H9 (cell line): ENCODE measurements around the gene ADGRF5. TPM values are rescaled to one million over a fixed set of nuclear protein-coding genes. Genes with fewer than 3 reads are reported as not detected.

Experiments
- DNase-seq: peaks from one replicate; pipeline ENCODE4 v3.0.0-alpha.2; 2017
- H2AFZ ChIP-seq: one replicate; pipeline ENCODE4 v1.6.1; 2013; ENCODE audit warnings: mild to moderate bottlenecking, low read length, control low read depth, moderate library complexity
- H2AK5ac ChIP-seq: 2 replicates; pipeline ENCODE4 v1.6.1; 2013; ENCODE audit warnings: low read length, control low read depth, mixed read lengths; ENCODE audit not compliant: insufficient read length
- H2BK120ac ChIP-seq: one replicate; pipeline ENCODE4 v1.6.1; 2013; ENCODE audit warnings: low read depth, mild to moderate bottlenecking, low read length, control low read depth, inconsistent platforms; ENCODE audit not compliant: poor library complexity, severe bottlenecking
- H2BK12ac ChIP-seq: 2 replicates; pipeline ENCODE4 v1.6.1; 2013; ENCODE audit warnings: low read length, control low read depth, mixed read lengths, low read depth; ENCODE audit not compliant: insufficient read length
- H2BK15ac ChIP-seq: 2 replicates; pipeline ENCODE4 v1.6.1; 2013; ENCODE audit warnings: low read depth, low read length, control low read depth
- H2BK20ac ChIP-seq: one replicate; pipeline ENCODE4 v1.6.1; 2013; ENCODE audit warnings: low read depth, mild to moderate bottlenecking, low read length, control low read depth, inconsistent platforms; ENCODE audit not compliant: poor library complexity, severe bottlenecking
- H2BK5ac ChIP-seq: 2 replicates; pipeline ENCODE4 v1.6.1; 2013; ENCODE audit warnings: low read length, control low read depth, mixed read lengths; ENCODE audit not compliant: insufficient read length
- H3K14ac ChIP-seq: 2 replicates; pipeline ENCODE4 v1.6.1; 2013; ENCODE audit warnings: low read length, control low read depth; ENCODE audit not compliant: insufficient read depth
- H3K18ac ChIP-seq: 2 replicates; pipeline ENCODE4 v1.6.1; 2013; ENCODE audit warnings: low read depth, mild to moderate bottlenecking, mixed read lengths, low read length, control low read depth; ENCODE audit not compliant: insufficient read length
- H3K23ac ChIP-seq: 2 replicates; pipeline ENCODE4 v1.6.1; 2013; ENCODE audit warnings: low read length, control low read depth, mixed read lengths, low read depth; ENCODE audit not compliant: insufficient read length
- H3K23me2 ChIP-seq: 2 replicates; pipeline ENCODE4 v1.6.1; 2013; ENCODE audit warnings: low read depth, mild to moderate bottlenecking, mixed read lengths, low read length, control low read depth; ENCODE audit not compliant: insufficient read length, poor library complexity, severe bottlenecking
- H3K27ac ChIP-seq: 2 replicates; pipeline ENCODE4 v1.5.1; 2013; ENCODE audit warnings: low read length, control low read depth, mixed read lengths, low read depth; ENCODE audit not compliant: insufficient read length
- H3K27me3 ChIP-seq: 2 replicates; pipeline ENCODE4 v1.6.1; 2013; ENCODE audit warnings: low read length, control low read depth, inconsistent platforms; ENCODE audit not compliant: insufficient read depth
- H3K4ac ChIP-seq: 2 replicates; pipeline ENCODE4 v1.6.1; 2013; ENCODE audit warnings: low read depth, mild to moderate bottlenecking, control low read depth, inconsistent platforms, low read length, moderate library complexity
- H3K4me1 ChIP-seq: 2 replicates; pipeline ENCODE4 v1.6.1; 2013; ENCODE audit warnings: low read length, control low read depth, inconsistent platforms; ENCODE audit not compliant: insufficient read depth
- H3K4me2 ChIP-seq: 2 replicates; pipeline ENCODE4 v1.6.1; 2013; ENCODE audit warnings: low read length, control low read depth, mixed read lengths; ENCODE audit not compliant: insufficient read length, insufficient read depth
- H3K56ac ChIP-seq: 2 replicates; pipeline ENCODE4 v1.6.1; 2013; ENCODE audit warnings: low read depth, mild to moderate bottlenecking, mixed read lengths, low read length, control low read depth; ENCODE audit not compliant: insufficient read length
- H3K79me1 ChIP-seq: 2 replicates; pipeline ENCODE4 v1.6.1; 2013; ENCODE audit warnings: low read depth, mild to moderate bottlenecking, moderate library complexity, low read length, control low read depth, inconsistent platforms; ENCODE audit not compliant: insufficient read depth, poor library complexity, severe bottlenecking
- H3K79me2 ChIP-seq: 2 replicates; pipeline ENCODE4 v1.6.1; 2013; ENCODE audit warnings: low read length, control low read depth, inconsistent platforms; ENCODE audit not compliant: insufficient read depth
- H3K9ac ChIP-seq: 2 replicates; pipeline ENCODE4 v1.6.1; 2013; ENCODE audit warnings: low read length, control low read depth, mixed read lengths; ENCODE audit not compliant: insufficient read length; ENCODE audit errors: extremely low read depth
- H3K9me3 ChIP-seq: one replicate; pipeline ENCODE4 v1.6.1; 2013; ENCODE audit warnings: low read depth, low read length, inconsistent platforms; ENCODE audit not compliant: control insufficient read depth
- H3T11ph ChIP-seq: one replicate; pipeline ENCODE4 v1.6.1; 2013; ENCODE audit warnings: mild to moderate bottlenecking, low read length, control low read depth, inconsistent platforms
- H4K20me1 ChIP-seq: one replicate; pipeline ENCODE4 v1.6.1; 2013; ENCODE audit not compliant: control insufficient read depth, insufficient read length, insufficient read depth
- H4K5ac ChIP-seq: 2 replicates; pipeline ENCODE4 v1.6.1; 2013; ENCODE audit warnings: low read depth, mild to moderate bottlenecking, mixed read lengths, low read length, control low read depth; ENCODE audit not compliant: insufficient read length
- H4K8ac ChIP-seq: replicated peaks from 2 replicates; pipeline ENCODE4 v1.6.1; 2013; ENCODE audit warnings: low read length, control low read depth, mixed read lengths, low read depth; ENCODE audit not compliant: insufficient read length
- H4K91ac ChIP-seq: 2 replicates; pipeline ENCODE4 v1.6.1; 2013; ENCODE audit warnings: low read depth, mild to moderate bottlenecking, moderate library complexity, mixed read lengths, low read length, control low read depth; ENCODE audit not compliant: insufficient read length
- H3K27ac Mint-ChIP-seq, 3 experiments: 2 replicates in 2 of 3; 3 replicates in 1 of 3; pipeline ENCODE4 v1.8.0; 2020 to 2021; ENCODE audit warnings: mixed read lengths in 3 of 3, mild to moderate bottlenecking in 1 of 3, moderate library complexity in 1 of 3
- H3K27me3 Mint-ChIP-seq: 2 replicates; pipeline ENCODE4 v1.8.0; 2021; ENCODE audit warnings: low read depth, mild to moderate bottlenecking, moderate library complexity, mixed read lengths
- H3K36me3 Mint-ChIP-seq, 3 experiments: 2 replicates in 2 of 3; 3 replicates in 1 of 3; pipeline ENCODE4 v1.8.0; 2020 to 2021; ENCODE audit warnings: low read depth in 3 of 3, mixed read lengths in 3 of 3; ENCODE audit not compliant: insufficient read depth in 1 of 3
- H3K4me1 Mint-ChIP-seq, 2 experiments: 2 replicates each; pipeline ENCODE4 v1.8.0; 2020; ENCODE audit warnings: mixed read lengths in 2 of 2
- H3K4me3 Mint-ChIP-seq, 2 experiments: 2 replicates in 1 of 2; 3 replicates in 1 of 2; pipeline ENCODE4 v1.8.0; 2020 to 2021; ENCODE audit warnings: mild to moderate bottlenecking in 2 of 2, mixed read lengths in 2 of 2, moderate library complexity in 1 of 2
- H3K9me3 Mint-ChIP-seq, 2 experiments: 2 replicates in 1 of 2; 3 replicates in 1 of 2; pipeline ENCODE4 v1.8.0; 2020; ENCODE audit warnings: mild to moderate bottlenecking in 2 of 2, mixed read lengths in 2 of 2, moderate library complexity in 1 of 2
- CTCF ChIP-seq: fragments of 200-600 bp; sonication (generic); conservative IDR thresholded peaks from 3 replicates; pipeline ENCODE4 v1.8.0; 2021; ENCODE audit warnings: antibody characterized with exemption, mild to moderate bottlenecking
- total RNA-seq: library from RNA; stranded (reverse); gene quantifications from 2 replicates; pipeline ENCODE4 v1.2.1, GENCODE V29; 2021

ADGRF5 gene
- total RNA-seq, 1 experiment from 2014 or later, result not detected

GRCh38 chr6:46915380-46915779 lies 6.4 kb downstream of the ADGRF5 start:
- no peak overlapping the region for H3K18ac ChIP-seq
- Mint-ChIP-seq H3K36me3 (no peaks in the 10 kb centered on the region), H3K27me3 (no peaks in the 10 kb centered on the region), H3K27ac (no peak overlapping the region), H3K4me1 (0 out of 4 replicates have a peak, but pooled peaks cover 0 to 4% of the 10 kb centered on the region in 2 experiments), H3K4me3 (no peak overlapping the region), H3K9me3 (no peaks in the 10 kb centered on the region)
- H4K20me1 ChIP-seq, result no peaks in the 10 kb centered on the region
- no peak overlapping the region for H3K14ac ChIP-seq
- no peaks in the 10 kb centered on the region for H3K9me3 ChIP-seq
- DNase-seq, result no peak
- no peak for TF ChIP-seq CTCF
- no peak overlapping the region for H3K4me2 ChIP-seq
- H3K23me2 ChIP-seq, result no peaks in the 10 kb centered on the region
- H3K4me1 ChIP-seq, result no peaks in the 10 kb centered on the region
- H4K5ac ChIP-seq, result no peak overlapping the region
- no peak overlapping the region for H2BK120ac ChIP-seq
- no peak overlapping the region for H3K4ac ChIP-seq
- H3K27me3 ChIP-seq, result no peaks in the 10 kb centered on the region
- no peak overlapping the region for H3K9ac ChIP-seq
- no peak overlapping the region for H2AFZ ChIP-seq
- H4K91ac ChIP-seq, result no peak overlapping the region
- H2AK5ac ChIP-seq, result no peak overlapping the region
- H3K79me1 ChIP-seq, result no peaks in the 10 kb centered on the region
- H2BK20ac ChIP-seq, result no peak overlapping the region
- H3K56ac ChIP-seq, result no peak overlapping the region
- H3K27ac ChIP-seq, result no peak overlapping the region
- no peak overlapping the region for H3T11ph ChIP-seq
- no peak overlapping the region for H2BK12ac ChIP-seq
- H2BK15ac ChIP-seq, result no peak overlapping the region
- H2BK5ac ChIP-seq, result no peak overlapping the region
- no peak overlapping the region for H3K23ac ChIP-seq
- H3K79me2 ChIP-seq, result no peaks in the 10 kb centered on the region
- H4K8ac ChIP-seq, result no peak overlapping the region
